Activated effector memory CD4-positive, alpha-beta T cell treated with anti-CD3 and anti-CD28 coated beads, Interleukin-2, amount 50 U/mL, for 16 hours (primary cell): ENCODE data around the gene PRKAR1B.
A peak's percentile ranks its signal among the peaks of the same experiment; 100 is the strongest.

ENCODE experiments used
- DNase-seq: peaks from one replicate; pipeline ENCODE4 v3.0.0-alpha.2; 2020

Gene PRKAR1B

DNA sequence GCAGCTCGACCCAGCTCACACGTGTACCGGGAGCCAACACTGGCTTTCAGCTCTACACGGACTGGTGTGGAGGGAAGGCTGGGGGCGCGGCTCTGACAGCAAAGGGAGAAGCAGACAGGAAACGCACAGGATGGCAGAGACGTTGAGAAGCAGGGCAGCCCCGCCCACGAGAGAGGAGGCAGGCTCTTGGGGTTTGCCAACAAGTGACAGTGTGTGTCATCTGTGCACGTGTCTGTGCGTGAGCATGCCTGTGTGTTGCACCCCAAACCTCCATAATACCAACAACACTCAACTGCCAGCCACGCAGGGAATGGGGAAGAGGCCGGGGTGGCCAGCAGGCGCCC lies 143.0 kb downstream of the PRKAR1B start:
- peak; percentile 96 for DNase-seq

- DNase-seq, result no peak
Measured at GRCh38 chr7:583410-584121, 143.5 kb downstream of the PRKAR1B start.

DNA sequence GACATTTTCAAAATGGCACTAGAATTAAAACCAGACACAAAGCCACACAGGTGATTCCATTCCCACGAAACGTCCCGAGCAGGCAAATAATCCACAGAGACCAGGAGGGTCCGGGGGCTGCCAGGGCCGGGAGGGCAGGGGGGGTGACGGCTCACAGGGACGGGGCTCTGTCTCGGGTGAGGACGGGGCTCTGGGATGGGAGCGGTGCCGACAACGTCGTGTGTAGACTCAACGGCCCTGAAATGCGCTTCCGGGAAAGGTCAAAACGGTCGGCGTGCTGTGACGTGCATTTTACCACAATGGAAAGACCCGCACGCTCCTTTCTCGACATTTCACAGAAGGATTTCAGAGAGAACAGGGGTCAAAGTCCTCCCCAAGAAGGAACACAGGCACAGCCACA lies 144.2 kb downstream of the PRKAR1B start:
- DNase-seq, result peak; percentile 74

DNA sequence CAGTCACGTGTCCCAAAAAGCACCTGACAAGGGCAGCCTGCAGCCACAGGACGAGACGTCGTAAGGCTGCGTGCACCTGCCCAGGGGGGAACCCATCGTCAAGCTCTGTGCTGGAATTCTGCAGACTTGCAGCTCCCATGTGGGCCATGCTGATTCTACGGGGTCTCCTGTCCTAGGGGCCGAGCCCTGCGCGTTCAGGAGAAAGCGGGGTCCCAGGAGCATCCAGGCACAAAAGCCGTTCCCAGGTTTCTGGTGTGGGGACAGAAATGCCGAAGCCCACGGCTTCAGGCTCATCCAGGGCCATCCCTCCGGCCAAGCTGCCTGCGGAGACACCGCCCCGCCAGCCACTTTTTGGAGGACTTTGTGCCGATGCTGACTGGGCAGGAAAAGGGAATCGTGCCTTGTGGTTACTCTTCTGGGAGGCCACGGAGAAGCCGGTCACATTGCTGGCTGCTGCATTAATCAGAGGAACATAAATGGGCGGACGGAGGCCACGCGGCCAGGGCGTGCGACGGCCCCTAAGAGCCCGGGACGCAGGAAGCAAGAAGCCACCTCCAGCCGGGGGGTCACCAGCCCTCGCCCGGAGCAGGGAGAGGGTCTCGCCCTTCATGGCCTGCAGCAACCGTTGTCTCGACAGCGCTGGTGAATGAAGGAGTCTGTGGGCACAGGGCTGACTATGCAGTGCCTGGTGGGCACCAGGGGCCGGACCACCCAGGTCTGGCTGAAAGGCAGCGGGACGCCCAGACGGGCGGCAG lies 144.8 kb downstream of the PRKAR1B start:
- DNase-seq, result no peak

- DNase-seq, result no peak
Measured at GRCh38 chr7:578386-578785, 148.7 kb downstream of the PRKAR1B start.

GRCh38 chr7:577741-578370 lies 149.2 kb downstream of the PRKAR1B start:
- no peak for DNase-seq

- no peak for DNase-seq
Measured at GRCh38 chr7:577278-577665, 149.8 kb downstream of the PRKAR1B start.

DNA sequence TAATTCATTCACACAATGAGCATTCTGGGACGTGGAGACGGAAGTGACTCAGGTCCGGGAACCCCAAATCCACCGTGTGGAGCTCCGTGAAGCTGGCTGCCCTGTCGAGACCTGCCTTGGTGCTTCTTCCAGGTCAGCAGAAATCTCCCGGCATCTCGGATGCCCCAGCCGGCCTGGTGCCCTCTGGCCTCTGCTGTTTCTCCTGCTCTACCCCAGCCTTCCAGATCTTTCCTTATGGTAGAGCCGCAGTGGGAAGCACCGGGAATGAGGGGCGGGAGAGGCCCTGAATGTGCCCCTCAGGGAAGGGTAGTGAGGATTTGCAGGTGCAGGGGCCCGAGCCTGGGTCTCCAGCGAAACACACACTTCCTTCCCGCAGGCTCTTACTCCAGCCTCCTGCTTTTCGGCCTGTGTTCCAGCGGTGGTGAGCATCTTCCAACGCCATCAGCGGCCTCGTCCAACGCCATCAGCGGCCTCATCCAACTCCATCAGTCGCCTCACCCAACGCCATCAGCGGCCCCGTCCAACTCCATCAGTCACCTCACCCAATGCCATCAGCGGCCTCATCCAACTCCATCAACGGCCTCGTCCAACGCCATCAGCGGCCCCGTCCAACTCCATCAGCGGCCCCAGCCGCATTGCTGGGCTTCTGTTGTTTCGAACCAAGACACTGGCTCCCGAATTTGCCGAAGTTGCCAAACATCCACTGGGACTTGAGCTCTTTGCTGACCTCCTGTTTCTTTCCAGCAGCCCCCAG lies 150.4 kb downstream of the PRKAR1B start:
- no peak for DNase-seq

DNA sequence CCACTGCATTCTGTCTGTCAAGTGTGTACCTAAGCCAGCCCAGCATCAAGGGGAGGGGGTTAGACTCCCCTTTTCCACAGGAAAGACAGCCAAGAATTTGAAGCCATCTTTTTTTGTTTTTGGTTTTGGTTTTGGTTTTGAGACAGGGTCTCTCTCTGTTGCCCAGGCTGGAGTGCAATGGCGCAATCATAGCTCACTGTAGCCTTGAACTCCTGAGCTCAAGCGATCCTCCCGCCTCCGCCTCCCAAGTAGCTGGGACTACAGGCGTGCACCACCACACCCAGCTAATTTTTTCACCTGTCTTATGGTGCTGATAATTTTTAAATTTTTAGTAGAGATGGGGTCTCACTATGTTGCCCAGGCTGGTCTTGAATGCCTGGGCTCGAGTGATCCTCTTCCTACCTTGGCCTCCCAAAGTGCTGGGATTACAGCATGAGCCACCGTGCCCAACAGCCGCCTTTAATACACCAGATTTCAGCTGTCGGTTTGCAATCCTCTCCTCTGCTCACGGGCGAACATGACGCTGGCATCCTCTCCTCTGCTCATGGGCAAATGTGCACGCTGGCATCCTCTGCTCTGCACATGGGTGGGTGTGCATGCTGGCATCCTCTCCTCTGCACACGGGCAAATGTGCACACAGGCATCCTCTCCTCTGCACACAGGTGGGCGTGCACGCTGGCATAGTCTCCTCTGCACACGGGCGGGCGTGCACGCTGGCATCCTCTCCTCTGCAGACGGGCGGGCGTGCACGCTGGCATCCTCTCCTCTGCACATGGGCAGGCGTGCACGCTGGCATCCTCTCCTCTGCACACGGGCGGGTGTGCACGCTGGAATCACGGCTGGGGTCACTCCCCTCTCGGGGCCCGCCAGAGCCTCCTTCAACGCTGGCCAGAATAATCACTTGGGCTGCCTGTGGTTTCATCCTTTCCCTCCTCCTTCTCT lies 151.4 kb downstream of the PRKAR1B start:
- DNase-seq, result no peak

GRCh38 chr7:574661-575395 lies 152.3 kb downstream of the PRKAR1B start:
- DNase-seq, result no peak

GRCh38 chr7:573933-574381 lies 153.1 kb downstream of the PRKAR1B start:
- DNase-seq, result no peak

DNA sequence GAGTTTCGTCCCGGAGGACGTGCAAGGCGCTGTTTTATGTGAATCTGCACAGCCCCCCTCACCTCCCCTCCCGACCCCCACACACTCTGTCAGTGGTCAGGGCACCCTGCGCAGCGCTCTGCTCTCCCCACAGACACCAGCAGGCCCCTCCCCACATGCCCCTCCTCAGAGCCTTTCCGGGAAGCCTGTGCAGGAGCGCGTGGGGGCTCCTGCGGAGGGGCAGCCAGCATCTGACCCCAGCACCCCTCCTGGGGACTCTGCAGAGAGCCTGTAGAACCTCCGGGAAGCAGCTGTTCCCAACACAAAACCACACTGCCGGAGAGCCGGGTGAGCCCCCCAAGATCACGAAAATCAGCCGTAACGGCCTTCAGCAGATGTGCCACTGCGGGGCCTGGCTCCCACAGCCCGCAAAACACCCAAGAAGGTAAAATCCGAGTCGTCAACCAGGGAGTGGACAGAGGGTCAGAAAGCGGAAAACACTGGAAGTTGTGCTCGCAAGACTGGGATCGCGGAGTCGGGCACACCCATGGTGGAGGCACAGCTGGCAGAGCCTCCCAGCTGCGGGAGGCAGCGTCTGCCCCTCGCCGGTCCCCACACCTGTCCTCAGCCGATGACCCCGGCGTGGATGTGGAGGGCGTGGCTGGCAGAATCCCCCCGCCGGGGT lies 153.7 kb downstream of the PRKAR1B start:
- DNase-seq, result no peak

DNA sequence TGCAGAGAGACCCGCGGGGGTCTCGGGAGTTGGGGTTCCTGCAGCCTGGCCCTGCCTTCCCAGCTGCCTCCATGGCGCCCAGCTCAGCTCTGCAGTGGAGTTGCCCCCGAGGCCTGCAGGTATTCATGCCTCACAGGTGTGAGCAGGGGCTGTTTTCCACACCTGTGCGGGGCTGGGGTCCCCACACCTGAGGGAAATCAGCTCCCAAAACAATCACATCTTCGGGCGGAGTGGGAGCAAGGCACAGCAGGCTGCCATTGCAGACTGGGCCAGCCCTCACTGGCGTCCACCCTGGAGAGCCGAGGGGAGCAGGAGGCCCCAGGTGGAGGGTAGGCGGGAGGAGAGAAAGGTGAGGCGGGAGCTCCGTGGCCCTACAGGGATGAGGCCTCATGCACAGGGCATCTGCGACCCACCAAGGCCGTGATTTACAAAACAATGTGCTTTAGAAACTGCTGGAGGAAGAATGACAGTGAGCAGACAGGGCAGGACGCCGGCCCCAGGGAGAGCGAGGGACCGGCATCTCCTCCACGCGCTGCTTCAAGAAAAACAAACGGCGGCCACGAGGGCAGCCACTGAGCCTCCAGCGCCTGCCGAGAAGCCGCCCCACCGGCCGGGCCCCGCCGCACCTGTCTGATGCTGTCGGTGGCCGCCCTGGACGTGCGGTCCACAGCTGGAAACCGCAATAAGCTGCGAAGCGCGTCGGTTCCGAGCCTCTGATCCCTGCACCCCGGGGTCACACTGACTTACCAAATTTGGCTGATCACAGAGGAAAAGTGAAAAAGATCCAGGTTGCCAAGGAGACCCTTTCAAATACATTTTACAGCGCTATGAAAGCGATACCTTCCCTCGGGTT lies 154.4 kb downstream of the PRKAR1B start:
- no peak for DNase-seq

DNA sequence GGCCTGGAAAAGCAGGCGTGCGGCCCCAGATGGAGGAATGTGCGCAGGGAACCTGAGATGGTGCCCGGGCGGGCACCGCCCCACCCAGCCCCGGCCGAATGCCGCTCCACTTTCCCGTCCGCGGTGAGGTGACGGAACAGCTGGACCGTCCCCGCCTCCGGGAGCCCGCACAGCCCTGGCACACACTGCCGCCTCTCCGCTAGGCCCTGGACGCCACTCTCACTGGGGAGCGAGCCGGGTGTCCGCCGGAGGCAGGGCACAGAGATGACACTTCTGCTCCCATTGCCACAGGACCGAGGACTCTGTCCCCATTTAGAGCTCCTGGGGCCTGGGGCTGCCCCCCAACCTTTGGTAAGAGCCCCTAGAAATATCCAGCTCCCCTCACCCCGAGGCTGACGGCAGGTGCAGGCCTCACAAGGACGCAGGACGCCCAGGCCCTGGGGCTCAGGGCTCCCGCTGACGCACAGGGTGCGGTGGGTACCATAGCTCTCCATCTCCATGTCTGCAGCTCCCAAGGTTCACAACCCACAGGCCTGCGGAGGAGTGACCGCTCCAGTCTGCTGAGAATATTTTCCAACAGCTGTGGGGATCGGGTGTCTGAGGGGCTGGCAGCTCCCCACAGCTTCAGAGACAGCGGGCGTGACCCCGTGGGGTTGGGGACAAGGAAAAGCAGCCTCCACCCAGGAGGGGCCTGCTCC lies 155.2 kb downstream of the PRKAR1B start:
- no peak for DNase-seq

DNA sequence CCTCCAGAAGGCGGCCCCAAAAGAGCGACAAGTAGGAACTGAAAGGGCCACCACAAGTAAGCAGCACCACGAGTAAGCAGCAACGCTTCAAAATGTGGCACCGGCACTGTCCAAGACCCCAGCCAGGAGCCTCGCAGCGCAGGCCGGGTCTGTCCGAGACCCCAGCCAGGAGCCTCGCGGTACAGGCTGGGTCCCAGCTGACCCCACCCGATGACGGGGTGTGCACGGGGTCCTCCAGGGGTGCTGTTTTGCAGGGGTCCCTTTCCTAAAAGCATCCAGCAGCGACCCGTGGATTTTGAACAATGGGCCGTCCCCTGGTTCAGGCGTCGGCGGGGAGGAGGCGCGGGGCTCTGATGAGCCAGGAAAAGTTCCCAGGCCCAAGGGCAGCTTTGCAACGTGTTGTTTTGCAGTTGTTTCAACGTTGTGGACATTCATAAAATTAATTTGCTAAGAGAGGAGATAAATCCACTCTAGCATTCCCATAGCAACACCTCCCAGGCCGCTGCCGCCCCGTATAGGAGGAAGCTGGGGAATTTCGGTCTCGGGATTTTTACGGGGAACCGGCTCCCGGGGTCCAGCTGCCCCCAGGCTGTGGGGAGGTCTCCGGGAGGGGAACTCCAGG lies 155.9 kb downstream of the PRKAR1B start:
- DNase-seq, result no peak

DNA sequence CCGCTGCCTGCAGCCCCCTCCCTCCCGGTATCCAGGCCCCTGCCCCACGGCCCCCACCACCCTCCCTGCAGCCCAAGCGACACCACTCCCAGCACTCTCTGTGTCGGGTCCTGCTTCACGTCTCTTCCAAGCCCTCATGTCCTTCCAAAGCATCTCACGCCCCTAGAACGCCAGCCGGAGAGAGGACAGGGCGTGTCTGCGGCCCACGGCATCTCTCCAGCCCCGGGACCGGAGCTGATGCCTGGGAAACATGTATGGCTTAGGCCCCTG lies 156.3 kb downstream of the PRKAR1B start:
- no peak for DNase-seq

DNA sequence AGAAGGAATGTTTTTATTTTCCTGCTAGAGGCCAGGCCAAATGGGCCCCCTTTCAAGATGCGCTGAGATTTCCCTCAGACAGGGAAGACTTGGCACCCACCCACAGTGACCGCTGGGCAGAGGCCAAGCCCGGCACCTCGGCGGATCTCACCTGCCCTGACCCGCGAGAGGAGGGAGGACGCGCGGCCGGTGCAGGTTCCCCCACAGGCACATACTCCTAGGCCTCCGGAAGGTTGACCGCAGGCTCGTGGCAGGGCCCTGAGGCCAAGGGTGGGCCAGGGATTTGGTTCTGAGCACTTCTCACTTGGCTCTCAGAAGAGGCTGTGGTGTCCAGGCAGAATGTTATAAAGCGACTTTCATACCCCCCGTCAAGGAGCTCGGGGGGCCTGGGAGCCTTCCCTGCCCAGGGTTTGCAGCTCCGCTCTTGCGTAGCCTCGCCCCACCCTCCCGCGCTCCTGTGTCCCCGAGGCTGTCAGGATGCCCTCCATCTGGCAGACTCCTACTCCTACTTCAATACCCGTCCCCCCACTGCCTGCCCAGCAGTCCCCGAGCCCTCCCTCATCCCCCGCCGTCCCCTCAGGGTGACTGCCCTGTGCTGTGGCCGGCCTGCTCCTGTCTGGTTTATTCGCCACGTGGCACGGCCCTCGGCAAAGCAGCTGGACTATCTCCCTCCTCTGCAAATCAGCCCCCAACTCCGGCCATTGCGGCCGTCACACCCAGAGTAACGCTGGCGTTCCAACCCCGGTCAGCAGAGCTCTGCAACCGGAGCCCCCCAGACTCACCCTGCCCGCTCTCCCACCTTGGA lies 156.9 kb downstream of the PRKAR1B start:
- no peak for DNase-seq
